CD4-positive, alpha-beta T cell treated with Interleukin-17A for 4 hours (primary cell): ENCODE data around the gene GPRIN3.

Experiments
- DNase-seq: peaks from one replicate; pipeline ENCODE4 v3.0.0-alpha.2; 2020; ENCODE audit warnings: mixed read lengths

Gene GPRIN3

GRCh38 chr4:89307446-89308160, at the start of gene GPRIN3:
Gene GPRIN3 (minus strand): TSS chr4:89307800. CDS start chr4:89250110, 57,690 bp downstream.
- peak; percentile 75 for DNase-seq

GRCh38 chr4:89357340-89357739, 49.7 kb upstream of the GPRIN3 start:
- DNase-seq = no peak

GRCh38 chr4:89356086-89356485, 48.5 kb upstream of the GPRIN3 start:
- DNase-seq = no peak

DNA sequence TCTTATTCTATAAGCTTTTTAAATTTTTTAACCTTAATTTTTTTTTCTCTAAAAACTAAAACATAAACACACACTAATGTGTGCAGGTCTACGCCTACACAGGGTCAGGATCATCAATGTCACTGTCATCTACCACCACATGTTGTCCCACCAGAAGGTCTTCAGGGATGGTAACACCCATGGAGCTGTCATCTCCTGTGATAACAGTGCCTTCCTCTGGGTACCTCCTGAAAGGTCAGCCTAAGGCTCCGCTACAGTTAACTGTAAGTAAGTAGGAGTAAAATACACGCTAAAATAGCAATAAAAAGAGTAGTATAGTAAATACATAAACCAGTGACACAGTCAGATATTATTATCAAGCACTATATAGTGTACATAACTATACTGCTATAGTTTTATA, 45.9 kb upstream of the GPRIN3 start:
- no peak for DNase-seq

DNA sequence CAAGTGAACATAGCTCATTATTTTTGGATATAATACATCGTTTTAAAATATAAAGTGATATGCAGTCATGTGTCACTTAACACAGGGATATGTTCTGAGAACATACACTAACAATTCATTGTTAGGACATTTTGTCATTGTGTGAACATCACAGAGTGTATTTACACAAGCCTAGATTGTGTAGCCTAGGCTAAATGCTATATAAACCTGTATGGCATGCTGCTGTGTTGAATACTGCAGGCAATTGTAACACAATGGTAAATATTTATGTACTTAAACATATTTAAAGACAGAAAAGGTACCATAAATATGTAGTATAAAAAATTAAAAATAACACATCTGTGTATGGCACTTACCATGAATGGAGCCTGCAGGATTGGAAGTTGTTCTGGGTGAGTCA, 44.9 kb upstream of the GPRIN3 start:
- no peak for DNase-seq

DNA sequence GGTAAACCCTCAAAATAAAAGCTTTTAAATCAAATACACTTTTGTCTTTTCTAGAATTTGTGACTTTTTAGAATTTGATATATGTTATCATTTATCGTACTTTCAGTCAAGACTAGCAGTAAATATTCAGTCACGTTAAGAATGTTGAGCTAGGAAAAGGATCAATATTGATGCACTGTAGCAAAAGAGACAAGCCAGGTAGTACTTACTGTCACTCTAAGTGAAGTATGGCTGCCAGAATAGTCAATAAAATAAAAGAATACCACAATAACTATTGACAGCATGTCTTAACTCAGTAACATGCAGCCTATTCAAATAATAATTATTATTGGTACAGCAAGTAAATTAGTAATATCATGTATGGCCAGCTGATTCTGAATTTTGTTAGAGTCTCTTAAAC, 43.6 kb upstream of the GPRIN3 start:
- DNase-seq = no peak

GRCh38 chr4:89347363-89348025, 39.9 kb upstream of the GPRIN3 start:
- DNase-seq = no peak

- no peak for DNase-seq
Observed at GRCh38 chr4:89344571-89344970, 37.0 kb upstream of the GPRIN3 start.

DNA sequence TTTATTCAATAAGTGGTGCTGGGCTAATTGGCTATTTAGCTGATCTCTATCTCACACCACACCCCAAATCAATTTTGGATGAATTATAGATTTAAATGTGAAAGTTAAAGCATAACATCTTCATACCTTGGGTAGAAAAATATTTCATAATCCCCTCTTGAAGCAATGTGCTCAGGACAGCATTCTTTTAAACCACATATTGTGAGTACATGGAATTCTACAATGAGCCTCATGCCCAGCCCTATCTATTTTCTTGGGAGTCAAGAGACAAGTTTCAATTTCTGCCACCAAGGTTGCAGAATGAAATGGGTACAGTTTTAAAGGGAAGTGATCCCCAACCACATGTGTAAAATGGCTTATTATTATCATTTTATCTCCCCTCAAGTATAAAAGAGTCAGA, 30.6 kb upstream of the GPRIN3 start:
- DNase-seq = no peak

DNA sequence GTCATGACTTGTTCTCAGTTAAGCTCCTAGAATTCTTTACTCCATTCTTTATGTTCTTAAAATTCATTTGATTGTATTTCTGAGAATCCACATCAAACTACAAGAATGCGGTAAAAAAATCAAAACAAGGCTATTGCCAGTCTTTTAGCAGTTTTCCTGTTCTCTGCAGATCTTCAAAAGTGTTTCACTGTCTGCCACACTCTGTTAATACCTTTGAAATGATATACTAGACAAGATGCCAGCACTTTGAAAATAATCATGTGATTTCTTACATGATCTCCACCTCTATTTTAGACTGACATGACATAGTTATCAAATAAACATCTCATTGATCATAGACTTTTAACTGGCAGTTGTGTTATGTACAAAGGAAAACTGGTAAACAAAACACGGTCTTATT, 30.1 kb upstream of the GPRIN3 start:
- DNase-seq = no peak

- peak; percentile 19 for DNase-seq
Observed at GRCh38 chr4:89336818-89337420, 29.3 kb upstream of the GPRIN3 start.

DNA sequence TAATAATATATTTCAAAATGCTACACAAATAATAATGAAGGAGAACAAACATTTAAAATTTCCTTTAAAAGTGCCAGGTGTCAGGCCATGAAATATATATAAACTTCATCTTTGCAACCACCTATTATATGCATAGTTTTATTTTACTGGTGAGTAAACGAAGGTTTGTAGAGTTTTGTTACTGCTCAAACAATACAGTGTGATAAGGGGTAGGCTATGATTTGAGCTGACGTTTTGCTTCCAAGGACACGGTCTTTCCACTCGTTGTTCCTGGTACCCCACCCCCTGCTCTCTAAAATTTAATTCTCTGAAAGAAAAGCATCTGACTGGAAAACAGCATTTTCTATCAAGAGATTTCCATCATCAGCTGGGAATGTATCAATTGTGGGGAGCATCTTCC, 27.2 kb upstream of the GPRIN3 start:
- no peak for DNase-seq

- DNase-seq = no peak
Observed at GRCh38 chr4:89334311-89334710, 26.7 kb upstream of the GPRIN3 start.

DNA sequence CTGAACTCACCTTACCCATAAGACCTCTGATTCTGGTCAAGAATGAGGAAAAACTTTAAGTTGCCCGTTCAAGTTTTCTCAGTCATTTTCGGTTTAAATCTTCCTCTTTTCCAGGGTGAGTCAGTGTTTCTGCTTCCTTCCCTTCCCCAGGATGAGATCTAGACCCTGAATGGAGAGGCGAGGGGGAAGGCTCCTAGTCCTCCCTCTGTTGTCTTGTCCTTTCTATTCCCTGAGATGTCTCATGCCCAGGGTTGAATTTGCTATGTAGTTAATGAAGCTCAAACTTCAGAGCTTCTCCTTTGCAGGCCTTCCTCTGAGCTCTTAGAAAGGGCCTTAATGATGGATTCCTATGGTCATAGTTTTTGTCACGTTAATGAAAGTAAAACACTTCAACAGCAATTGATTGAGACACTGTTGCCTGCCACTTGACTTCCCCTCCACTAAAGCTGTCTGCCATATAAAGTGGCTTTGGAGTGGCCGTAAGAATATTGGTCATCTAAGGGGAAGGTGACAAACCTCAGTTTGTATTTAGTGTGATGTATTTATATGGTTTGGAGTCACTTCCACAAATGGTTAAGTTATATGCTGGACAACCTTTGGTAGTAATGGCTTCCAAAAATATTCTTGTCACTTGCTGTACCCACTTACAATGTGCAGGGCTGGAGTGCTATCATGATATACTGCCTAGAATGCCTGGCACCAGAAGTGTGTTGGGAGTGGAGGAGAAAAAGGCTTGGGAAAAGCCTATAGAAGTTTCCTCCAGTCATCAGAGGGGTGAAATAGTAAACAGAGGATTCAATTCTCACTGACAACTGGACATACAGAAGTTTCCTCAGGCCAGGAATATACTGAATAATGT, 24.3 kb upstream of the GPRIN3 start:
- no peak for DNase-seq

DNA sequence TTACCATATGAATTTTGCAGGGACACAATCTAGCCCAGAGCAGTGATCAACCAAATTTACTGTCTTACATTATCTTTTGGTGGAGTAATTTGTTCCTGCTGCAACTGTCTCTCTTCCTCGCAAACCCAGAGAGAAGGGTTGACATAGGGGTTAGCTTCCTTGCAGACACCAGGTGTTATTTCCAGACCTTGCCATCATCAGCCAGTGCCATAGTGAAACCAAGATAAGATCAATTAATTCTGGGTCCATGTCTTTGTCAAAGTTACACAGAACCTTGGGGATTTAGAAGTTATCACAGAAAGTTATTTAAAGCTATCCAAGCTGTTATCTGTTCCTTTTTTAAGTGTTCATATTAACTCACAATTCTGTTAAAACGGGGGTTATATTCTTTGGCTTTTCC, 23.6 kb upstream of the GPRIN3 start:
- DNase-seq = no peak

- DNase-seq = no peak
Observed at GRCh38 chr4:89329280-89329679, 21.7 kb upstream of the GPRIN3 start.

DNA sequence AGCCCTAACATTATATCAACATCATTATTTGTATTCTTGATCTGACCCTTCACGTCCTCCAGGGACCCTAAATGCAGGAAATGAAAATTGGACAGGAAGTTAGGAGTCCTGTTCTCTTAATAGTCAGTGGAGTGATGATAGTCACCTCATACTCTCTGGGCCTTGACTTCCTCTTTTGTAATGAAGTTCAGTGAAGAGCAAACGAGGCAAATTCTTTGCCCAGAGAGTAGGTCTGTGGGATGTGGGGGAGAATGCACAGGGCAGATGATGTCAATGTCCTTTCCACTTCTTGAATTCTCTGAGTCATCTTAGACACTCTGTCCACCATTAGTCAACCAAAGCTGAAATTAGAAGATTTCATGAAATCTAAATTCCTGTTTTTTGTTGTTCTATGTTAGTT, 17.1 kb upstream of the GPRIN3 start:
- no peak for DNase-seq

DNA sequence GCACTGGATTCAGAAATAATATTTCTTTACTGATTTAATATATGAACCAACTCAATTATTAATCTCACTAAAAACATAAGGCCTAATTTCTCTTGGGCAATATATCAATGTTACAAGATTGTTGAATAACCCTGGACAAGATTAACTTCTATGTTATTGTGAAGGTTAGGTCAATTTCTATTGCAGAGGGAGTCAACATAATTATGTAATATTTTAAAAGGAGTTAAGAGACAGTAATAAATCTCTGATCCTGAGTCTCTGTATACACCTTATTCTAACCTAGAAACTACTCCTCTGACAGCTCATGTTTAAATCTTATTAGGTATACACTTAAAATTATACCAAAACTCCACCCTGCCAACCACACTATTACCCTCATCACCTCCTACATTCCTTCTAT, 15.1 kb upstream of the GPRIN3 start:
- DNase-seq = no peak

- DNase-seq = no peak
Observed at GRCh38 chr4:89319756-89320155, 12.2 kb upstream of the GPRIN3 start.

DNA sequence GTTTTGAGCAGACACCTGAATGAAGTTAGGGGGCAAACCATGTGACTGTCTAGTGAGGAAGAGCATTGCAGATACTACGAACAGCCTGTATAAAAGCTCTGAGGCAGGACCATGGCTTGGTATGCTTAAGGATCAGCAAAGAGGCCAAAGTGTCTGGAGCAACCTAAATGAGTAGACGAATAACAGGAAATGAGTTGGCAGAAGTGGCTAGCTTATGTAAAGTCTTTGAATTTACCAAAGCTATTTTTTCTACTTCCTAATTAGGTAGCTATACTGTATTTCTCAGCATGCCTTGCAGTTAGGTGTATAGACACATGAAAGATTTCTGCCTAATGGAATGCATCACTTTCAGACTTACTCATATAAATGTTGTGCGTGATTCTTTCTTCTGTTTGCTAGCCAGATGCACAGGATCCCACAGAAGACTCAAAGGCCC, 9.3 kb upstream of the GPRIN3 start:
- DNase-seq = peak; percentile 62

GRCh38 chr4:89316211-89316610, 8.6 kb upstream of the GPRIN3 start:
- DNase-seq = no peak

DNA sequence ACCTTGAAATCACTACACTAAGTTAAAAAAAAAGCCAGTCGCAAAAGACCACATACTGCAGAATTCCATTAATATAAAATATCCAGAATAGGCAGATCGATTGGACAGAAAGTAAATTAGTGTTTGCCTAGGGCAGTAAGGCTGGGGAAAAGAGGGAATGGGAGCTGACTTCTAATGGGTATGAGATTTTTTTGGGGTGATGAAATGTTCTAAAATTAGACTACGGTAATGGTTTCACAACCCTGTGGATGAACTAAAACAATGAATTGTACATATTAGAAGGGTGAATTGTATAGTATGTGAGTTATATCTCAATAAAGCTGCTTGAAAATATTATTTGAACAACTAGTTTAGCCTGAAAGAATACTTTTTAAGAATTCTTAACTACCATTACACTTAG, 6.7 kb upstream of the GPRIN3 start:
- no peak for DNase-seq

- DNase-seq = no peak
Observed at GRCh38 chr4:89312066-89312465, 4.5 kb upstream of the GPRIN3 start.
